Fibroblast of the aortic adventitia (primary cell): Measurements from ENCODE around the gene SNX14. TPM values are rescaled to one million over a fixed set of nuclear protein-coding genes. Genes with fewer than 3 reads are reported as not detected.

Experiments used
- DNase-seq: peaks from one replicate; pipeline ENCODE4 v3.0.0-alpha.2; 2010; ENCODE audit warnings: low read depth
- H3K4me3 ChIP-seq: 2 replicates; pipeline ENCODE4 v1.5.1; 2011; ENCODE audit warnings: low read depth, mild to moderate bottlenecking, control low read depth, low read length, moderate library complexity
- total RNA-seq: library from RNA; depleted of rRNA; stranded (reverse); fragments of >200 nt; gene quantifications from 2 replicates; pipeline ENCODE4 v1.2.3, GENCODE V29; 2012; ENCODE audit warnings: low replicate concordance
- TF ChIP-seq, protein P1 (sequence below): IDR thresholded peaks from 2 replicates; pipeline ENCODE4 v1.5.1; 2011; ENCODE audit warnings: mild to moderate bottlenecking, low read length, control low read depth, inconsistent platforms; ENCODE audit not compliant: insufficient read depth

The SNX14 gene
- total RNA-seq, 1 donor: 99.1 TPM

DNA sequence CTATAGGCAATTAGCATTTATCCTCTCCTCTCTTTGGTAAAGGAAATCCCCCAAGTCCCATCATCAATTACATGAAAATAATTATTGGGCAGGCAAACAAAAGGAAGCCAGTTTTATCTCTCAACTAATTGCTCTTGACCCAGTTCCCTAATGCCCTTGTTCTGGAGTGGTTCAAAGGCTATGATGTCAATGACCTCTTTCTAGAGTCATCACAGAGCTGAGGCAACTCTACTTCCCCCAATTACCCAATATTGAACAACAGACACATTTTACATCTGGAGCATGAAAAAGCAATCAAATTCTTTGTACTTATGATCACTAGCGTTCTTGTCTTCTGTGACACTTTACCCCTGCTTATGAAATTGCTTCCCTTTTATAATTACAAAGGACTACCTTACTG, 100.3 kb downstream of the SNX14 start:
- no peak overlapping the region for H3K4me3 ChIP-seq
- TF ChIP-seq, protein P1, sequence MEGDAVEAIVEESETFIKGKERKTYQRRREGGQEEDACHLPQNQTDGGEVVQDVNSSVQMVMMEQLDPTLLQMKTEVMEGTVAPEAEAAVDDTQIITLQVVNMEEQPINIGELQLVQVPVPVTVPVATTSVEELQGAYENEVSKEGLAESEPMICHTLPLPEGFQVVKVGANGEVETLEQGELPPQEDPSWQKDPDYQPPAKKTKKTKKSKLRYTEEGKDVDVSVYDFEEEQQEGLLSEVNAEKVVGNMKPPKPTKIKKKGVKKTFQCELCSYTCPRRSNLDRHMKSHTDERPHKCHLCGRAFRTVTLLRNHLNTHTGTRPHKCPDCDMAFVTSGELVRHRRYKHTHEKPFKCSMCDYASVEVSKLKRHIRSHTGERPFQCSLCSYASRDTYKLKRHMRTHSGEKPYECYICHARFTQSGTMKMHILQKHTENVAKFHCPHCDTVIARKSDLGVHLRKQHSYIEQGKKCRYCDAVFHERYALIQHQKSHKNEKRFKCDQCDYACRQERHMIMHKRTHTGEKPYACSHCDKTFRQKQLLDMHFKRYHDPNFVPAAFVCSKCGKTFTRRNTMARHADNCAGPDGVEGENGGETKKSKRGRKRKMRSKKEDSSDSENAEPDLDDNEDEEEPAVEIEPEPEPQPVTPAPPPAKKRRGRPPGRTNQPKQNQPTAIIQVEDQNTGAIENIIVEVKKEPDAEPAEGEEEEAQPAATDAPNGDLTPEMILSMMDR: no peak
- no peak for DNase-seq

DNA sequence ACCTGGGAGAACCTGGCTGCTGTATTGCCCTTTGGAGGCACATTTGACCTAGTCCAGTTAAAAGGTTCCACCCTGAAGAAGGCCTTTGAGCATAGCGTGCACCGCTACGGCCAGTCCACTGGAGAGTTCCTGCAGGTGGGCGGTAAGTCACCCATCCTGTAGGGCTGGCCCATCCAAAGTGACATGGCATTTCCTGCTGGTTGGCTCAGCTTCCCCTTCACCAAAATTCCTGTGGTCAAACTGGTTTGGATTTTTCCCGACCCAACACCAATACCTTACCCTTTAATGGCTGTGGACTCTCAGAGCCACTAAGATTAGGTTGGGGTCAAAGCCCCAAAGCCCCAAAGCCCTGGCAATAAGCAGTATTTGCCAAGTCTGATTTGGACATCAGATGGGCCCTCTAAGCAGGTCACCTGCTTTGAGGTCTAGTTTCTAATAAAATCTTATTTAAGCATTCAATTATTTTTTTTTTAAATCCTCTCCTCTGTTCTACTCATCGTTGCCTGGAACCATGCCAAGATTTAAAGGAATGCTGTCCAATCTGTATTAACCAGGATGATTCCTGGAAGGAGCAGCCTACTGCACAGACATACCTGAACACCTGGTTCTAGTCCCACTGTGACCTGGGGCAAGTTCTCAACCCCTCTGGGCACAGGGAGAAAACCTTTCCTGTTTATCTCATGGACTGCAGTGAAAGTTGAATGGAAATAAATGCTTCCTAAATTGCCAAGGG, 103.0 kb downstream of the SNX14 start:
- TF ChIP-seq, protein P1: no peak
- DNase-seq: peak; percentile 34
- no peak overlapping the region for H3K4me3 ChIP-seq

- TF ChIP-seq, protein P1: no peak
These were observed 108.7 kb downstream of the SNX14 start for GRCh38 chr6:85484948-85485347.

DNA sequence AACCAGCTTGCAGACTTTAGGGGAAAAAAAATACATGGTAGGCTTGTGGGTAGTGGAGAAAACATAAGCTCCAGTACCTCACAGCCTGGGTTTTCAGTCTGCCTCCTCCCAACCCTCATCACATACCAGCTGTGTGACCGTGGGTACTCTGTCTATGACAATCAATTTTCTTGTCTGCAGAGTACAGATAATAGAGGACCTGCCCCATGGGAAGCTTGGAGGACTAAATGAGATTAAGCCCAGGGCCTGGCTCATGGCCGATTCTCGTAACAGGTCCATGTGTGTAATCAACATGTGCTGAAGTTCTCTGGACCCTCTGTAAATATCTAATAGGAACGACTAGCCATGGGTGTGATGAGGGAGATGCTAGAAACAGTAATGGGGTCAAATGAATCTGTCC, 109.8 kb downstream of the SNX14 start:
- H3K4me3 ChIP-seq: no peak overlapping the region
- TF ChIP-seq, protein P1: no peak
- DNase-seq: no peak

More at GRCh38 chr6:85484948-85485347, 108.7 kb downstream of the SNX14 start:
- peak; percentile 18 for DNase-seq
- H3K4me3 ChIP-seq: no peak overlapping the region

GRCh38 chr6:85482905-85483700, 110.6 kb downstream of the SNX14 start:
- DNase-seq: peak; percentile 93
- H3K4me3 ChIP-seq: peak overlapping the region; percentile 4
- TF ChIP-seq, protein P1: peak; percentile 100

DNA sequence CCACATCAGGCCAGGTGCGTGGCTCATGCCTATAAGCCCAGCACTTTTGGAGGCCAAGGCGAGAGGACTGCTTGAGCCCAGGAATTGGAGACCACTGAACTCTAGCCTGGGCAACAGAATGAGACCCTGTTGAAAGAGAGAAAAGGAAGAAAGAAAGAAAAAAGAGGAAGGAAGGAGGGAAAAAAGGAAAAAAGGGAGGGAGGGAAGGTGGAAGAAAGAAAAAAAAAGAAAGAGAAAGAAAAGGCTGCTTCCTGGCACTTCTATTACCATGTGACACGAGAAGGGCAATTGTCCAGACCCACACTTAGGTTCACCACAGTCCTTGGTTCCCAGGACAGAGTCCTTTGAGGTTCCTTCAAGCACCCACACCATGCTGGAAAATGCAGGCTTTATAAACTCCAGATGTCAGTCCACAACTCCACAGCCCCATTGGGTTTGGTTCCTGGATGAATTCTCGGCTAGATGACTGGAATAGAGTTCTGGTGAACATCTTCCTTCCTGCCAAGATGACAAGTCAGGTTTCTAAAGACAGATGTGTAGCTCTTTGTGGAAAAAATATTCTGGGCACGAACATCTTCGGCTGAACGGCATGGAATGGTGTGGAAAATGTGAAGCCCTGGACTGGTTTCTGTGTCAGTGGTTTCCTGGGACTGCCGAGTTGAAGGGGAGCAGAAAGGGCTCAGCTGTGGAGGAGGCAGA, 111.3 kb downstream of the SNX14 start:
- DNase-seq: peak; percentile 94
- TF ChIP-seq, protein P1: no peak
- peak overlapping the region; percentile 19 for H3K4me3 ChIP-seq
